Measurements from ENCODE around the gene MGAT4A.

GRCh38 chr2:98778151-98778550 lies 47.2 kb upstream of the MGAT4A start:
- TF ChIP-seq CTCF (IDR thresholded peaks at IDR 0.05): no peak
- no peak for TF ChIP-seq POLR2A (IDR thresholded peaks at IDR 0.05)
